GM23338 (cell line): ENCODE data around the gene SLC52A3. TPM values are rescaled to one million over a fixed set of nuclear protein-coding genes. Genes with fewer than 3 reads are reported as not detected.

ENCODE experiments used
- ATAC-seq: fragments of 200-7000 bp; cut with Tn5 transposase; 3 replicates; pipeline ENCODE4 v1.9.1; 2020
- DNase-seq: peaks from one replicate; pipeline ENCODE4 v3.0.0-alpha.2; 2015; ENCODE audit warnings: low spot score
- H2AFZ ChIP-seq: fragments of 200-600 bp; sonication (generic); 2 replicates; pipeline ENCODE4 v1.8.0; 2016; ENCODE audit warnings: antibody characterized with exemption, mild to moderate bottlenecking, moderate library complexity
- H3F3A ChIP-seq: fragments of 200-600 bp; sonication (generic); replicated peaks from 2 replicates; pipeline ENCODE4 v1.8.0; 2017; ENCODE audit warnings: antibody characterized with exemption, mixed run types, low read depth
- H3K27ac ChIP-seq: fragments of 200-600 bp; sonication (generic); 2 replicates; pipeline ENCODE4 v1.6.1; 2016; ENCODE audit warnings: low read depth
- H3K27me3 ChIP-seq: fragments of 200-600 bp; sonication (generic); 2 replicates; pipeline ENCODE4 v1.8.0; 2016; ENCODE audit warnings: mild to moderate bottlenecking, mixed run types, moderate library complexity; ENCODE audit not compliant: insufficient read depth
- H3K36me3 ChIP-seq: fragments of 200-600 bp; sonication (generic); 2 replicates; pipeline ENCODE4 v1.8.0; 2016; ENCODE audit warnings: mild to moderate bottlenecking; ENCODE audit not compliant: insufficient read depth
- H3K4me1 ChIP-seq: fragments of 200-600 bp; sonication (generic); 2 replicates; pipeline ENCODE4 v1.8.0; 2016; ENCODE audit warnings: mild to moderate bottlenecking, moderate library complexity; ENCODE audit not compliant: insufficient read depth
- H3K4me2 ChIP-seq: fragments of 200-600 bp; sonication (generic); 2 replicates; pipeline ENCODE4 v1.7.1; 2017; ENCODE audit warnings: mixed run types
- H3K4me3 ChIP-seq: fragments of 200-600 bp; sonication (generic); 2 replicates; pipeline ENCODE4 v1.6.1; 2016; ENCODE audit warnings: mixed run types
- H3K79me2 ChIP-seq: fragments of 200-600 bp; sonication (generic); replicated peaks from 2 replicates; pipeline ENCODE4 v1.8.0; 2017; ENCODE audit warnings: mild to moderate bottlenecking; ENCODE audit not compliant: insufficient read depth
- H3K9me2 ChIP-seq: fragments of 200-600 bp; sonication (generic); 2 replicates; pipeline ENCODE4 v1.8.0; 2017; ENCODE audit not compliant: insufficient read depth
- H4K20me1 ChIP-seq: fragments of 200-600 bp; sonication (generic); replicated peaks from 2 replicates; pipeline ENCODE4 v1.8.0; 2017; ENCODE audit warnings: mild to moderate bottlenecking; ENCODE audit not compliant: insufficient read depth
- H3K27ac Mint-ChIP-seq: 2 replicates; pipeline ENCODE4 v1.8.0; 2020; ENCODE audit warnings: inconsistent platforms, mild to moderate bottlenecking, moderate library complexity, mixed read lengths
- H3K27me3 Mint-ChIP-seq: 3 replicates; pipeline ENCODE4 v1.8.0; 2022; ENCODE audit warnings: low read depth, mild to moderate bottlenecking, moderate library complexity, mixed read lengths, inconsistent platforms; ENCODE audit not compliant: insufficient read depth, poor library complexity
- H3K36me3 Mint-ChIP-seq: 3 replicates; pipeline ENCODE4 v1.8.0; 2021; ENCODE audit warnings: low read depth, mild to moderate bottlenecking, inconsistent platforms, moderate library complexity, mixed read lengths
- H3K4me1 Mint-ChIP-seq: 3 replicates; pipeline ENCODE4 v1.8.0; 2020; ENCODE audit warnings: mild to moderate bottlenecking, inconsistent platforms, mixed read lengths
- H3K4me3 Mint-ChIP-seq: 3 replicates; pipeline ENCODE4 v1.8.0; 2021; ENCODE audit warnings: moderate library complexity, mild to moderate bottlenecking, inconsistent platforms, mixed read lengths
- H3K9me3 Mint-ChIP-seq: 3 replicates; pipeline ENCODE4 v1.8.0; 2020; ENCODE audit warnings: moderate library complexity, mild to moderate bottlenecking, inconsistent platforms, mixed read lengths
- CREB1 ChIP-seq: fragments of 250-450 bp; sonication (Bioruptor Pico); IDR thresholded peaks from 2 replicates; pipeline ENCODE4 v1.5.0; 2020; ENCODE audit warnings: low read depth, mild to moderate bottlenecking, moderate library complexity
- EZH2 ChIP-seq: fragments of 200-600 bp; sonication (generic); IDR thresholded peaks from one replicate; pipeline ENCODE4 v1.8.0; 2017; ENCODE audit warnings: antibody characterized with exemption, mild to moderate bottlenecking, low read depth; ENCODE audit not compliant: unreplicated experiment
- EZH2phosphoT487 ChIP-seq: fragments of 200-600 bp; sonication (generic); IDR thresholded peaks from one replicate; pipeline ENCODE4 v1.8.1; 2018; ENCODE audit warnings: antibody characterized with exemption; ENCODE audit not compliant: unreplicated experiment
- JUNB ChIP-seq: IDR thresholded peaks from one replicate; pipeline ENCODE4 v1.6.1; 2016; ENCODE audit warnings: antibody characterized with exemption; ENCODE audit not compliant: unreplicated experiment
- NANOG ChIP-seq: IDR thresholded peaks from 2 replicates; pipeline ENCODE4 v1.6.1; 2016; ENCODE audit warnings: antibody characterized with exemption, borderline replicate concordance
- STAT1 ChIP-seq: IDR thresholded peaks from one replicate; pipeline ENCODE4 v1.6.1; 2016; ENCODE audit warnings: antibody characterized with exemption; ENCODE audit not compliant: unreplicated experiment
- ZNF114 ChIP-seq: fragments of 250-450 bp; sonication (Bioruptor Pico); IDR thresholded peaks from 2 replicates; pipeline ENCODE4 v1.5.0; 2020; ENCODE audit warnings: mild to moderate bottlenecking, moderate library complexity
- ZNF331 ChIP-seq: fragments of 250-450 bp; sonication (Bioruptor Pico); IDR thresholded peaks from 2 replicates; pipeline ENCODE4 v1.5.0; 2020; ENCODE audit warnings: low read depth, mild to moderate bottlenecking, moderate library complexity
- polyA plus RNA-seq: library from polyadenylated mRNA; unstranded; fragments of >200 nt; fragmentation: Nextera tagmentation; extraction: Ambion mirVana; gene quantifications from 2 replicates; pipeline ENCODE4 v1.2.1, GENCODE V29; 2016
- total RNA-seq: library from RNA; depleted of rRNA; stranded (reverse); fragments of >200 nt; shearing (Covaris generic); gene quantifications from 2 replicates; pipeline ENCODE4 v1.2.3, GENCODE V29; 2014
- TF ChIP-seq, protein P1 (sequence below): fragments of 250-450 bp; sonication (Bioruptor Pico); IDR thresholded peaks from 2 replicates; pipeline ENCODE4 v1.5.0; 2020; ENCODE audit warnings: mild to moderate bottlenecking, moderate library complexity
- TF ChIP-seq, protein P2 (sequence below), 2 experiments: fragments of 200-600 bp in 1 of 2; sonication (generic) in 1 of 2; conservative IDR thresholded peaks; 2 replicates each; pipeline versions ENCODE4 v1.5.1 to v1.6.1; 2016 to 2017; ENCODE audit warnings: antibody characterized with exemption in 2 of 2, low read depth in 2 of 2, mild to moderate bottlenecking in 2 of 2, moderate library complexity in 1 of 2
- TF ChIP-seq, protein P3 (sequence below): IDR thresholded peaks from one replicate; pipeline ENCODE4 v1.6.1; 2018; ENCODE audit warnings: antibody characterized with exemption; ENCODE audit not compliant: unreplicated experiment
- TF ChIP-seq, protein P4 (sequence below): IDR thresholded peaks from 2 replicates; pipeline ENCODE4 v1.6.1; 2016; ENCODE audit warnings: antibody characterized with exemption

SLC52A3 gene
- total and polyA plus RNA-seq, 2 experiments from 2014 or later, result 2.3 to 4.5 TPM

DNA sequence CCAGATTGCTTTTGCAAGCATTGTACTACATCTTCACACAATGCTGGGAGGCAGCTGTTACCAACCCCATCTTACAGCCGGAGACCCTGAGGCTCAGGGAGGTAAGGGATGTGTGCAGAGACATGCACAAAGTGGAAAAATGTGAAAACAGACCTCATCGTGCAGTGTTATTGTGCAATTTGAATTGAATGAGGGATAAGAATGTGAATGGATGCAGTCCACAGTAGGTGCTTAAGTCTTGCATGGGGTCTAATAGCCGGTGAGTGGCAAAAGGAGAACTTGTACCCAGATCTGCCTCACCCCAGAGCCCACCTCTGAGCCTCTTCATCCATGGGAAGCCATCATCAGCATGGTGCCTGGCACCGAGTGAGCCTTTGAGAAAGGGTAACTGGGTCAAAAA is 42.1 kb downstream of the SLC52A3 start:
- no peak for ATAC-seq
- no peaks in the 10 kb centered on the region for H3K9me2 ChIP-seq
- Mint-ChIP-seq H3K4me3 (no peak overlapping the region), H3K9me3 (no peaks in the 10 kb centered on the region; the same call in 2 of the 3 replicates), H3K27ac (no peak overlapping the region), H3K36me3 (no peaks in the 10 kb centered on the region), H3K27me3 (peaks cover 18% of the 10 kb centered on the region), H3K4me1 (peaks cover 3% of the 10 kb centered on the region; the same call in 2 of the 3 replicates)
- H3K27ac ChIP-seq, result no peak overlapping the region
- no peaks in the 10 kb centered on the region for H3K36me3 ChIP-seq
- no peak overlapping the region for H3K4me3 ChIP-seq
- H4K20me1 ChIP-seq, result no peaks in the 10 kb centered on the region
- no peak overlapping the region for H2AFZ ChIP-seq
- peaks cover 7% of the 10 kb centered on the region; the same call in 1 of the 2 replicates for H3K4me1 ChIP-seq
- H3F3A ChIP-seq, result 0 out of 2 replicates have a peak, but pooled peaks cover 7% of the 10 kb centered on the region
- no peak for DNase-seq
- TF ChIP-seq STAT1 (no peak), JUNB (no peak), ZNF114 (CRISPR knock-in tag) (no peak), EZH2 (no peak), NANOG (no peak), CREB1 (CRISPR knock-in tag) (no peak), ZNF331 (CRISPR knock-in tag) (no peak), EZH2phosphoT487 (no peak)
- TF ChIP-seq, protein P1, sequence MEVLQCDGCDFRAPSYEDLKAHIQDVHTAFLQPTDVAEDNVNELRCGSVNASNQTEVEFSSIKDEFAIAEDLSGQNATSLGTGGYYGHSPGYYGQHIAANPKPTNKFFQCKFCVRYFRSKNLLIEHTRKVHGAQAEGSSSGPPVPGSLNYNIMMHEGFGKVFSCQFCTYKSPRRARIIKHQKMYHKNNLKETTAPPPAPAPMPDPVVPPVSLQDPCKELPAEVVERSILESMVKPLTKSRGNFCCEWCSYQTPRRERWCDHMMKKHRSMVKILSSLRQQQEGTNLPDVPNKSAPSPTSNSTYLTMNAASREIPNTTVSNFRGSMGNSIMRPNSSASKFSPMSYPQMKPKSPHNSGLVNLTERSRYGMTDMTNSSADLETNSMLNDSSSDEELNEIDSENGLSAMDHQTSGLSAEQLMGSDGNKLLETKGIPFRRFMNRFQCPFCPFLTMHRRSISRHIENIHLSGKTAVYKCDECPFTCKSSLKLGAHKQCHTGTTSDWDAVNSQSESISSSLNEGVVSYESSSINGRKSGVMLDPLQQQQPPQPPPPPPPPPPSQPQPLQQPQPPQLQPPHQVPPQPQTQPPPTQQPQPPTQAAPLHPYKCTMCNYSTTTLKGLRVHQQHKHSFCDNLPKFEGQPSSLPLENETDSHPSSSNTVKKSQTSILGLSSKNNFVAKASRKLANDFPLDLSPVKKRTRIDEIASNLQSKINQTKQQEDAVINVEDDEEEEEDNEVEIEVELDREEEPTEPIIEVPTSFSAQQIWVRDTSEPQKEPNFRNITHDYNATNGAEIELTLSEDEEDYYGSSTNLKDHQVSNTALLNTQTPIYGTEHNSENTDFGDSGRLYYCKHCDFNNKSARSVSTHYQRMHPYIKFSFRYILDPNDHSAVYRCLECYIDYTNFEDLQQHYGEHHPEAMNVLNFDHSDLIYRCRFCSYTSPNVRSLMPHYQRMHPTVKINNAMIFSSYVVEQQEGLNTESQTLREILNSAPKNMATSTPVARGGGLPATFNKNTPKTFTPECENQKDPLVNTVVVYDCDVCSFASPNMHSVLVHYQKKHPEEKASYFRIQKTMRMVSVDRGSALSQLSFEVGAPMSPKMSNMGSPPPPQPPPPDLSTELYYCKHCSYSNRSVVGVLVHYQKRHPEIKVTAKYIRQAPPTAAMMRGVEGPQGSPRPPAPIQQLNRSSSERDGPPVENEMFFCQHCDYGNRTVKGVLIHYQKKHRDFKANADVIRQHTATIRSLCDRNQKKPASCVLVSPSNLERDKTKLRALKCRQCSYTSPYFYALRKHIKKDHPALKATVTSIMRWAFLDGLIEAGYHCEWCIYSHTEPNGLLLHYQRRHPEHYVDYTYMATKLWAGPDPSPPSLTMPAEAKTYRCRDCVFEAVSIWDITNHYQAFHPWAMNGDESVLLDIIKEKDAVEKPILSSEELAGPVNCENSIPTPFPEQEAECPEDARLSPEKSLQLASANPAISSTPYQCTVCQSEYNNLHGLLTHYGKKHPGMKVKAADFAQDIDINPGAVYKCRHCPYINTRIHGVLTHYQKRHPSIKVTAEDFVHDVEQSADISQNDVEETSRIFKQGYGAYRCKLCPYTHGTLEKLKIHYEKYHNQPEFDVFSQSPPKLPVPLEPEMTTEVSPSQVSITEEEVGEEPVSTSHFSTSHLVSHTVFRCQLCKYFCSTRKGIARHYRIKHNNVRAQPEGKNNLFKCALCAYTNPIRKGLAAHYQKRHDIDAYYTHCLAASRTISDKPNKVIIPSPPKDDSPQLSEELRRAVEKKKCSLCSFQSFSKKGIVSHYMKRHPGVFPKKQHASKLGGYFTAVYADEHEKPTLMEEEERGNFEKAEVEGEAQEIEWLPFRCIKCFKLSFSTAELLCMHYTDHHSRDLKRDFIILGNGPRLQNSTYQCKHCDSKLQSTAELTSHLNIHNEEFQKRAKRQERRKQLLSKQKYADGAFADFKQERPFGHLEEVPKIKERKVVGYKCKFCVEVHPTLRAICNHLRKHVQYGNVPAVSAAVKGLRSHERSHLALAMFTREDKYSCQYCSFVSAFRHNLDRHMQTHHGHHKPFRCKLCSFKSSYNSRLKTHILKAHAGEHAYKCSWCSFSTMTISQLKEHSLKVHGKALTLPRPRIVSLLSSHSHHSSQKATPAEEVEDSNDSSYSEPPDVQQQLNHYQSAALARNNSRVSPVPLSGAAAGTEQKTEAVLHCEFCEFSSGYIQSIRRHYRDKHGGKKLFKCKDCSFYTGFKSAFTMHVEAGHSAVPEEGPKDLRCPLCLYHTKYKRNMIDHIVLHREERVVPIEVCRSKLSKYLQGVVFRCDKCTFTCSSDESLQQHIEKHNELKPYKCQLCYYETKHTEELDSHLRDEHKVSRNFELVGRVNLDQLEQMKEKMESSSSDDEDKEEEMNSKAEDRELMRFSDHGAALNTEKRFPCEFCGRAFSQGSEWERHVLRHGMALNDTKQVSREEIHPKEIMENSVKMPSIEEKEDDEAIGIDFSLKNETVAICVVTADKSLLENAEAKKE (CRISPR knock-in tag), result no peak
- TF ChIP-seq, protein P2, sequence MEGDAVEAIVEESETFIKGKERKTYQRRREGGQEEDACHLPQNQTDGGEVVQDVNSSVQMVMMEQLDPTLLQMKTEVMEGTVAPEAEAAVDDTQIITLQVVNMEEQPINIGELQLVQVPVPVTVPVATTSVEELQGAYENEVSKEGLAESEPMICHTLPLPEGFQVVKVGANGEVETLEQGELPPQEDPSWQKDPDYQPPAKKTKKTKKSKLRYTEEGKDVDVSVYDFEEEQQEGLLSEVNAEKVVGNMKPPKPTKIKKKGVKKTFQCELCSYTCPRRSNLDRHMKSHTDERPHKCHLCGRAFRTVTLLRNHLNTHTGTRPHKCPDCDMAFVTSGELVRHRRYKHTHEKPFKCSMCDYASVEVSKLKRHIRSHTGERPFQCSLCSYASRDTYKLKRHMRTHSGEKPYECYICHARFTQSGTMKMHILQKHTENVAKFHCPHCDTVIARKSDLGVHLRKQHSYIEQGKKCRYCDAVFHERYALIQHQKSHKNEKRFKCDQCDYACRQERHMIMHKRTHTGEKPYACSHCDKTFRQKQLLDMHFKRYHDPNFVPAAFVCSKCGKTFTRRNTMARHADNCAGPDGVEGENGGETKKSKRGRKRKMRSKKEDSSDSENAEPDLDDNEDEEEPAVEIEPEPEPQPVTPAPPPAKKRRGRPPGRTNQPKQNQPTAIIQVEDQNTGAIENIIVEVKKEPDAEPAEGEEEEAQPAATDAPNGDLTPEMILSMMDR (conservative IDR thresholded peaks at IDR 0.05; ENCODE audit: low read depth in 2 of 2), result no peak
- TF ChIP-seq, protein P3, sequence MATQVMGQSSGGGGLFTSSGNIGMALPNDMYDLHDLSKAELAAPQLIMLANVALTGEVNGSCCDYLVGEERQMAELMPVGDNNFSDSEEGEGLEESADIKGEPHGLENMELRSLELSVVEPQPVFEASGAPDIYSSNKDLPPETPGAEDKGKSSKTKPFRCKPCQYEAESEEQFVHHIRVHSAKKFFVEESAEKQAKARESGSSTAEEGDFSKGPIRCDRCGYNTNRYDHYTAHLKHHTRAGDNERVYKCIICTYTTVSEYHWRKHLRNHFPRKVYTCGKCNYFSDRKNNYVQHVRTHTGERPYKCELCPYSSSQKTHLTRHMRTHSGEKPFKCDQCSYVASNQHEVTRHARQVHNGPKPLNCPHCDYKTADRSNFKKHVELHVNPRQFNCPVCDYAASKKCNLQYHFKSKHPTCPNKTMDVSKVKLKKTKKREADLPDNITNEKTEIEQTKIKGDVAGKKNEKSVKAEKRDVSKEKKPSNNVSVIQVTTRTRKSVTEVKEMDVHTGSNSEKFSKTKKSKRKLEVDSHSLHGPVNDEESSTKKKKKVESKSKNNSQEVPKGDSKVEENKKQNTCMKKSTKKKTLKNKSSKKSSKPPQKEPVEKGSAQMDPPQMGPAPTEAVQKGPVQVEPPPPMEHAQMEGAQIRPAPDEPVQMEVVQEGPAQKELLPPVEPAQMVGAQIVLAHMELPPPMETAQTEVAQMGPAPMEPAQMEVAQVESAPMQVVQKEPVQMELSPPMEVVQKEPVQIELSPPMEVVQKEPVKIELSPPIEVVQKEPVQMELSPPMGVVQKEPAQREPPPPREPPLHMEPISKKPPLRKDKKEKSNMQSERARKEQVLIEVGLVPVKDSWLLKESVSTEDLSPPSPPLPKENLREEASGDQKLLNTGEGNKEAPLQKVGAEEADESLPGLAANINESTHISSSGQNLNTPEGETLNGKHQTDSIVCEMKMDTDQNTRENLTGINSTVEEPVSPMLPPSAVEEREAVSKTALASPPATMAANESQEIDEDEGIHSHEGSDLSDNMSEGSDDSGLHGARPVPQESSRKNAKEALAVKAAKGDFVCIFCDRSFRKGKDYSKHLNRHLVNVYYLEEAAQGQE, result no peak
- TF ChIP-seq, protein P4, sequence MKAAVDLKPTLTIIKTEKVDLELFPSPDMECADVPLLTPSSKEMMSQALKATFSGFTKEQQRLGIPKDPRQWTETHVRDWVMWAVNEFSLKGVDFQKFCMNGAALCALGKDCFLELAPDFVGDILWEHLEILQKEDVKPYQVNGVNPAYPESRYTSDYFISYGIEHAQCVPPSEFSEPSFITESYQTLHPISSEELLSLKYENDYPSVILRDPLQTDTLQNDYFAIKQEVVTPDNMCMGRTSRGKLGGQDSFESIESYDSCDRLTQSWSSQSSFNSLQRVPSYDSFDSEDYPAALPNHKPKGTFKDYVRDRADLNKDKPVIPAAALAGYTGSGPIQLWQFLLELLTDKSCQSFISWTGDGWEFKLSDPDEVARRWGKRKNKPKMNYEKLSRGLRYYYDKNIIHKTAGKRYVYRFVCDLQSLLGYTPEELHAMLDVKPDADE, result no peak
- H3K79me2 ChIP-seq, result no peaks in the 10 kb centered on the region
- H3K4me2 ChIP-seq, result no peak overlapping the region
- peaks cover 27% of the 10 kb centered on the region for H3K27me3 ChIP-seq
